SK-N-DZ (cell line): ENCODE data around the gene FRMPD4. TPM values are rescaled to one million over a fixed set of nuclear protein-coding genes. Genes with fewer than 3 reads are reported as not detected.
"Not testable (repeated sequence)": the region's sequence is repeated elsewhere in the genome, so short reads cannot be mapped to it uniquely, and the experiment has no call there.

Experiments used
- DNase-seq: peaks from one replicate; pipeline ENCODE4 v3.0.0-alpha.2; 2015; ENCODE audit warnings: low spot score
- polyA plus RNA-seq, 2 experiments: library from polyadenylated mRNA; depleted of rRNA; stranded (reverse); fragments of >200 nt; gene quantifications; 2 replicates each; pipeline ENCODE4 v1.2.3, GENCODE V29; 2014

The FRMPD4 gene
- not detected in 2 replicates for polyA plus RNA-seq (2014; cell fraction: cytosol; rRNA removed)
- polyA plus RNA-seq (2014; cell fraction: nucleus; rRNA removed): 0.05 TPM in 1 of 2 replicates, not detected in the other

- DNase-seq: no peak
These were observed at the start of gene FRMPD4 for GRCh38 chrX:12138361-12139313. TSS of gene FRMPD4 (plus strand) at chrX:12138473. CDS start at chrX:12138972, 499 bp downstream.

- no peak for DNase-seq
These were observed 48.5 kb upstream of the FRMPD4 start for GRCh38 chrX:12089740-12090139.

- DNase-seq: no peak
These were observed 25.0 kb upstream of the FRMPD4 start for GRCh38 chrX:12113321-12113720.

GRCh38 chrX:12115377-12115776, 22.9 kb upstream of the FRMPD4 start:
- no peak for DNase-seq

- DNase-seq: no peak
These were observed 20.1 kb upstream of the FRMPD4 start for GRCh38 chrX:12118134-12118533.

- DNase-seq: no peak
These were observed 10.3 kb upstream of the FRMPD4 start for GRCh38 chrX:12128017-12128416.

- DNase-seq: no peak
These were observed 317 bp upstream of the FRMPD4 start for GRCh38 chrX:12137951-12138360.

- DNase-seq: no peak
These were observed 1.8 kb downstream of the FRMPD4 start for GRCh38 chrX:12139934-12140611.

GRCh38 chrX:12141511-12141910, 3.2 kb downstream of the FRMPD4 start:
- DNase-seq: no peak

GRCh38 chrX:12142661-12143060, 4.4 kb downstream of the FRMPD4 start:
- DNase-seq: no peak

GRCh38 chrX:12145402-12145801, 7.1 kb downstream of the FRMPD4 start:
- no peak for DNase-seq

GRCh38 chrX:12149670-12150407, 11.6 kb downstream of the FRMPD4 start:
- no peak for DNase-seq

GRCh38 chrX:12153317-12153716, 15.0 kb downstream of the FRMPD4 start:
- DNase-seq: no peak

GRCh38 chrX:12153741-12154140, 15.5 kb downstream of the FRMPD4 start:
- DNase-seq: no peak

- no peak for DNase-seq
These were observed 21.5 kb downstream of the FRMPD4 start for GRCh38 chrX:12159799-12160198.

- DNase-seq: no peak
These were observed 24.1 kb downstream of the FRMPD4 start for GRCh38 chrX:12162420-12162819.

- DNase-seq: not testable (repeated sequence)
These were observed 25.9 kb downstream of the FRMPD4 start for GRCh38 chrX:12164180-12164579.

GRCh38 chrX:12170755-12171154, 32.5 kb downstream of the FRMPD4 start:
- DNase-seq: no peak

- no peak for DNase-seq
These were observed 36.1 kb downstream of the FRMPD4 start for GRCh38 chrX:12174358-12174757.

- DNase-seq: no peak
These were observed 58.8 kb downstream of the FRMPD4 start for GRCh38 chrX:12197030-12197429.

- DNase-seq: no peak
These were observed 68.1 kb downstream of the FRMPD4 start for GRCh38 chrX:12206413-12206812.
